Urinary bladder (tissue), 4 donors: ENCODE measurements around the gene KCNK5. TPM values are rescaled to one million over a fixed set of nuclear protein-coding genes. Genes with fewer than 3 reads are reported as not detected.

Experiments
- DNase-seq: peaks from one replicate; pipeline ENCODE4 v3.0.0-alpha.2; 2015; ENCODE audit errors: extremely low spot score
- H3K27ac ChIP-seq: one replicate; pipeline ENCODE4 v1.5.1; 2013; ENCODE audit warnings: low read depth, mild to moderate bottlenecking, moderate library complexity
- H3K36me3 ChIP-seq: one replicate; pipeline ENCODE4 v1.6.1; 2013; ENCODE audit warnings: mild to moderate bottlenecking, moderate library complexity; ENCODE audit not compliant: insufficient read depth
- H3K4me1 ChIP-seq: one replicate; pipeline ENCODE4 v1.6.1; 2013; ENCODE audit warnings: mild to moderate bottlenecking, moderate library complexity; ENCODE audit not compliant: insufficient read depth
- H3K4me3 ChIP-seq: one replicate; pipeline ENCODE4 v1.5.1; 2013; ENCODE audit warnings: low read depth, low read length
- WGBS: extraction: QIAGEN DNeasy Blood & Tissue Kit; methylation state at CpG from one replicate; pipeline ENCODE4 v1.1.7; 2013; 5-methylcytosine and 5-hydroxymethylcytosine counted together
- polyA plus RNA-seq: library from polyadenylated mRNA; stranded (reverse); fragments of 200-250 nt; gene quantifications from one replicate; pipeline ENCODE4 v1.2.3, GENCODE V29; 2013
- total RNA-seq: library from RNA; depleted of rRNA; stranded (reverse); fragments of >200 nt; gene quantifications from one replicate; pipeline ENCODE4 v1.2.3, GENCODE V29; 2014
- donor health status: healthy with polysubstance abuse.
- donor health status: healthy.

The KCNK5 gene
- total and polyA plus RNA-seq, 2 donors = 2.3 to 3.1 TPM

GRCh38 chr6:39178235-39178634 is 51.0 kb downstream of the KCNK5 start:
- WGBS = 84% methylated on average over 8 of the region's 8 CpGs
- Histone ChIP-seq H3K4me3 (no peak overlapping the region), H3K36me3 (no peaks in the 10 kb centered on the region), H3K4me1 (no peaks in the 10 kb centered on the region), H3K27ac (no peak overlapping the region)
- DNase-seq = no peak

DNA sequence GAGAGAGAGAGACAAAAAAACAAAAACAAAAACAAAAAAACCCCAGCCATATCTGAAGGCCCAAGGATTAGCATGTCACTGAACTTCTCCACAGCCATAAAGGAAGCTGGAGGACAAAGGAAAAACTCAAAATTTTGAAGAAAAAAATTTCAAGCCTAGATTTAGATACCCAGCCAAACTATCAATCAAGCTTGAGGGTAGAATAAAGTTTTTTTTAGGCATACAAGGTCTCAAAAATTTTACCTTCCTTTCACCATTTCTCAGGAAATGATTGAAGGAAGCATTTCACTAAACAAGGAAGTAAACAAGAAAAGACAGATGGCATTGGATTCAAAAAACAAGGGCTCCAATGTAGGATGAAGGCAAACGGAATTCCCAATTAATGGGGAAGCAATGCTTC is 52.1 kb downstream of the KCNK5 start:
- Histone ChIP-seq H3K4me1 (no peaks in the 10 kb centered on the region), H3K27ac (no peak overlapping the region), H3K36me3 (no peaks in the 10 kb centered on the region), H3K4me3 (no peak overlapping the region)
- no peak for DNase-seq
- WGBS = 96% methylated on average over 1 of the region's 1 CpG

DNA sequence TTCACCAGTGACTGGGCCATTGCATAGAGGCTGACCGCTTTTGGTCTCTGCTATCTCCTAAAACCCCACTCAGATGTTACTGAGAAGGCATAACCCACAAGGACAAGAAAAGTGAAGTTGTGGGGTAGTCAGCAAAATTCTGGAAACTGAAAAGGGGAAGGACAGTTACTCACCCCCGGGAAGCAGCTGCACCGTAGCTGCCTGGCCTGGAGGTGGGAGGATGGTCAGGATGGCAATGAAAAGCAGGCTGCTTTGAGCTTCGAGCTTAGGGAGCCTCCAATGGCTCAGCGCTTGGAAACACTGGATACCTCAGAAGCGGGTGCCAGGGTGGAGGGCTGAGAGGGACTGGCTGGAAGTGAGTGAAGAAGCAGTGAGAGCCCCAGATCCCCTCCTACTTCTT is 56.0 kb downstream of the KCNK5 start:
- 79% methylated on average over 6 of the region's 6 CpGs for WGBS
- no peak for DNase-seq
- Histone ChIP-seq H3K4me1 (no peaks in the 10 kb centered on the region), H3K36me3 (no peaks in the 10 kb centered on the region), H3K27ac (no peak overlapping the region), H3K4me3 (no peak overlapping the region)

DNA sequence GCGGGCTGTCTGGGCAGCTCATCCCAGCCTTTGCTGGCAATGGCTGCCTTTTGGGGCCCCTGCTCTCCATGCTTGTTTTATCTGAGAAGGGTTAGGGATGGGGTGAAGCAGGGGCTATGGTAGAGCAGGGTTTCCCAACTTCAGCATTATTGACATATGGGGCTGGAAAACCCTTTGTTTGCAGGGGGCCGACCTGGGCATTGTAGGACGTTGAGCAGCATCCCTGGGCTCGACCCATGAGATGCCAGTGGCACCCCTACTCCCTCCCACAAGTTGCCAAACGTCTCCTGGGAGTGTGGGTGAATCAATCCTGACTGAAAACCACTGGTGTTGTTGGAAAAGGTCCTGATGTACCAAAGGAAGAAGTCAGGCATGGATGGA is 56.9 kb downstream of the KCNK5 start:
- Histone ChIP-seq H3K4me3 (no peak overlapping the region), H3K27ac (no peak overlapping the region), H3K4me1 (no peaks in the 10 kb centered on the region), H3K36me3 (no peaks in the 10 kb centered on the region)
- 52% methylated on average over 5 of the region's 5 CpGs for WGBS
- DNase-seq = no peak

GRCh38 chr6:39171489-39172376 is 57.5 kb downstream of the KCNK5 start:
- no peak overlapping the region for H3K27ac ChIP-seq
- no peaks in the 10 kb centered on the region for H3K4me1 ChIP-seq
- DNase-seq = no peak
- WGBS = 81% methylated on average over 4 of the region's 4 CpGs
- H3K36me3 ChIP-seq = no peaks in the 10 kb centered on the region
- no peak overlapping the region for H3K4me3 ChIP-seq

GRCh38 chr6:39170860-39171259 is 58.4 kb downstream of the KCNK5 start:
- no peak overlapping the region for H3K27ac ChIP-seq
- no peak overlapping the region for H3K4me3 ChIP-seq
- WGBS = 91% methylated on average over 3 of the region's 3 CpGs
- DNase-seq = no peak
- H3K4me1 ChIP-seq = no peaks in the 10 kb centered on the region
- no peaks in the 10 kb centered on the region for H3K36me3 ChIP-seq

DNA sequence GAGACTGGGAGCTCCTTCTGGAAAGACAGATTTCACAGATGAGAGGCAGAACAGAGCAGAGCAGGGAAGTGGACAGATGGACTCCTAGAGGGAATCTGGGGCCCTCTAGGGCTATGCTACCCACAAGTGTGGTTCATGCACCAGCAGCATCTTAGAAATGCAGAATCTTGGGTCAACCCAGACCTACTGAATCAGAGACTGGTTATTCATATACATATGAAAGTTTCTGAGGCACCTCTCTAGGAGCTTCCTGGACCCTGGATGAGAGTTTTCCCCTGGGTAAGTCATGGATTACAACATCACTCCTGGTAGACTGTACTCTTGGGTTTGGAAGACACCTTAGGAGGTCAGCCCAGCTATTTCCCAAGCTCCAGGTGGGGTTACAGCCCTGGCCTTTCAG is 58.9 kb downstream of the KCNK5 start:
- no peak overlapping the region for H3K4me3 ChIP-seq
- no peaks in the 10 kb centered on the region for H3K36me3 ChIP-seq
- DNase-seq = no peak
- H3K4me1 ChIP-seq = no peaks in the 10 kb centered on the region
- H3K27ac ChIP-seq = no peak overlapping the region

GRCh38 chr6:39169448-39170344 is 59.6 kb downstream of the KCNK5 start:
- no peak overlapping the region for H3K4me3 ChIP-seq
- DNase-seq = no peak
- no peak overlapping the region for H3K27ac ChIP-seq
- no peaks in the 10 kb centered on the region for H3K36me3 ChIP-seq
- WGBS = 82% methylated on average over 14 of the region's 14 CpGs
- no peaks in the 10 kb centered on the region for H3K4me1 ChIP-seq

DNA sequence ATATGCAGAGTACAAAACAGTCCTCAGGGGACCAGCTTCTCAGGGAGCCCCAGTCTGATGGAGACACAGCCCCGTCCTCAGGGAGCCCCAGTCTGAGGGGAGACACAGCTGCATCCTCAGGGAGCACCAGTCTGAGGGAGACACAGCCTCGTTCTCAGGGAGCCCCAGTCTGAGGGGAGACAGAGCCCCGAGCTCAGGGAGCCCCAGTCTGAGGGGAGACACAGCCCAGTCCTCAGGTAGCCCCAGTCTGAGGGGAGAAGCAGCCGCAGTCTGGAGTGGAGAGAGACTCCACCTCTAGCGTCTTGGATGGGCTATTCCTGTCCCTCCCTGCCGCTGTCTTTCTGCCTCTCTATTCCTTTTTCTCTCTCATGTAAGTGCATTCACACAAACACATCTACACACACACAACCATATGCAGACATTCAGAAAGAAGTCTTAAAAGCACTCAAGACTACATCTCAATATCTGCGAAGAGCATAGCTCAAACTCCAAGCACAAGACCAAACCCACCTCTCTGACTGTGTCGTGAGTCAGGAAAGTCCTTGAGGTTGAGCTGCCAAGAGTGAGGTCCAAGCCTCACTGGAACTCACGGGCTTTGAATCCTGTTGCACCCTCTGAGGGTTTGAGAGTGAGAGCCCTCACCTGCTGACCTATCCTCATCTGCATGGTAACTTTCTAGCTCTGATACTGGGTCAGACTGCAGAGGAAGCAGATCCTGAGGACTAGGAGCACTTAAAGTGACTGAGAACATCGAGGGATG is 61.2 kb downstream of the KCNK5 start:
- DNase-seq = no peak
- WGBS = 78% methylated on average over 10 of the region's 10 CpGs
- no peaks in the 10 kb centered on the region for H3K36me3 ChIP-seq
- H3K4me1 ChIP-seq = no peaks in the 10 kb centered on the region
- H3K27ac ChIP-seq = no peak overlapping the region
- H3K4me3 ChIP-seq = no peak overlapping the region

DNA sequence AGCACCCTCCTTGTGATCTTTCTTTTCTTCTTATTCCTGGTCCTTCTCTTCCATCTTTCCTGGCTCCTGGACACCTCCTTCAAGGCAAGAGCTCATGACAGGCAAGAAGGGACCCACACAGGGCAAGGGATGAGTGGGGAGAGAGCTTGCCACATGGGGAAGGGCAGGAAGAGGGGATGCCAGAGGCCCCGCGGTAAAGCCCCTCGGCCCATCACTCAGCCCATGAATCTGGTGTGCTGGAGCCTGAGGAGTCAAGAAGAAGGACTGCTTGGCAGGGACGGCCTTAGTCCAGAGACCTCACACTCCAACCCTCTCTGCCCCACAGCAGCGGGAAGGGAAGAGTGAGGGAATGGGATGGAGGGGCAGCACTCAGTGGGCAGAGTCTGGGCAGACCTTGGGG is 62.0 kb downstream of the KCNK5 start:
- Histone ChIP-seq H3K4me1 (no peaks in the 10 kb centered on the region), H3K36me3 (no peaks in the 10 kb centered on the region), H3K27ac (no peak overlapping the region), H3K4me3 (no peak overlapping the region)
- DNase-seq = no peak
- 86% methylated on average over 5 of the region's 5 CpGs for WGBS

GRCh38 chr6:39166912-39167290 is 62.4 kb downstream of the KCNK5 start:
- 78% methylated on average over 5 of the region's 5 CpGs for WGBS
- no peaks in the 10 kb centered on the region for H3K4me1 ChIP-seq
- H3K27ac ChIP-seq = no peak overlapping the region
- DNase-seq = no peak
- no peaks in the 10 kb centered on the region for H3K36me3 ChIP-seq
- no peak overlapping the region for H3K4me3 ChIP-seq

- WGBS = 27% methylated on average over 20 of the region's 20 CpGs
- peak; percentile 28 for DNase-seq
Measured at GRCh38 chr6:39166189-39166911, 62.9 kb downstream of the KCNK5 start.

DNA sequence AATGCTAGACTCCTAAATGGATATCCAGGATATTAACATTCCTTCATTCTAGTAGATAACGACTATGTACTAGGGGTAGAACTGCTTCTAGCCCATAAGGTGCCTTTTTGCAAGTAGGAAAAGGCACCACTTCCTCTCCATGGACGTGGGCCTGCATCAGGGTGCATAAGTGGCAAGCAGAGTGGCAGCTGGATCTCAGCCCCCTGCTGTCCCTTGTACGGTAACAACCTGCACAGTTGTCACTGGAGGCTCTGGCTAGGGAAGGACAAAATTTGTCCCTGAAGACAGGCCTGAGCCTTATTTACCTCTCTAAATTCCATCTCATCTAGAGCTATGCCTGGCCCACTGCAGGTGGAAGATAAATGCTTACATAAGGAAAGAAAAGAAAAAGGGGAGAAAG is 71.8 kb downstream of the KCNK5 start:
- H3K4me3 ChIP-seq = no peak overlapping the region
- no peak for DNase-seq
- no peaks in the 10 kb centered on the region for H3K4me1 ChIP-seq
- no peaks in the 10 kb centered on the region for H3K36me3 ChIP-seq
- H3K27ac ChIP-seq = no peak overlapping the region
- 49% methylated on average over 3 of the region's 3 CpGs for WGBS

More at GRCh38 chr6:39166189-39166911, 62.9 kb downstream of the KCNK5 start:
- H3K27ac ChIP-seq = no peak overlapping the region
- no peaks in the 10 kb centered on the region for H3K4me1 ChIP-seq
- H3K36me3 ChIP-seq = no peaks in the 10 kb centered on the region
- no peak overlapping the region for H3K4me3 ChIP-seq
